Midbrain (tissue), 1 donor: Measurements from ENCODE around the gene TIGD7.

Experiments used
- DNase-seq: peaks from one replicate; lab custom pipeline; 2025; lab: John Stamatoyannopoulos, UW

The TIGD7 gene

DNA sequence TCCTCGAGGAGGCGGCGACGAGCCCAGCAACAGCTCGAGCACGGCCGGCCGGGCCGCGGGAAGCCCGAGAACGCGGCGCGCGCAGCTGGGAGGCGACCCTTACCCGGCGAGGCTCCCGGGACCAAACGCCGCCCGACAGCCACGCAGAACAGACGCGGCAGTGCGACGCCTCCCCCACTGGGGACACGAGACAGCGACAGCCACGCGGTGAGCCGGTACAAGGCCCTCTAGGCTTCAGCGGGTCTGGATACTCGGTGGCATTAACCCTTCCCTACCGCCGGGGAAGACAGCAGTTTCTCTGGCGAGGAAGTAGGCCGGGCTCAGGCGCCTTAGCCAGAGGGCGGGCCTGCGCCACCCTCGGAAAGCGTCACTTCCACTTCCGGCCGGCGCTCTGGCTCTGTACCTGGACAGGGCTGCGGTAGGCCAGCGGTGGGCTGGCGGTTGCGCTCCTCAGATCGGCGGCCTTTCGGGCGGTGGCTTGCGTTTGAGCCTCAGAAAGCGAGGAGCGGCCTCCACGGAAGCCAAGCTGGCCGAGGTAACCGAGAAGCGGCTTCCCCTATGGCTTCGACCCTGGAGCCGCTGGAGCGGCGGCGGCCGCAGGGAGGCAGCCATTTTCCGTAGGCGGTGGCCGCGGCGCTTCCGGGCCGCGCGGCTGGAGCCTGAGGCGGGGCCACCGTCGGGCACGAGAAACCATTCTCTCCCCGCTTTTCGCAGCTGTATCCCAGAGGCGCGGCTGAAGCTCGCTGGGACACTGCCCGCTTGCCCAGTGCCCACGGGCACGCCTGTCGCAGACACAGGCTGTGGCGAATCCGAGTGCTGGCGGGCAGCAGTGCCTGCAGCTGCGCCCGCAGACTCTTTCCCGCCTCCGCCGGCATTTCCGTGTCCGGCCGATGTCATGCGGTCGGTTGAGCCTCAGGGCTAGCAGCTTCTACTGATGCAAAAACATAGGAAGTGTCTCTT is at the start of gene TIGD7, which contains the start of gene ZNF75A:
TIGD7 (minus strand) TSS at position 322 of the 960 bp plus-strand sequence. CDS start 4,816 bp downstream, outside the sequence.
ZNF75A (plus strand) TSS at position 389 of the 960 bp plus-strand sequence. CDS start 2,932 bp downstream, outside the sequence.
- peak; percentile 96 for DNase-seq

- DNase-seq = no peak
Measured at GRCh38 chr16:3349175-3349574, 43.9 kb upstream of the TIGD7 start.

GRCh38 chr16:3348547-3349167 is 43.4 kb upstream of the TIGD7 start:
- no peak for DNase-seq

DNA sequence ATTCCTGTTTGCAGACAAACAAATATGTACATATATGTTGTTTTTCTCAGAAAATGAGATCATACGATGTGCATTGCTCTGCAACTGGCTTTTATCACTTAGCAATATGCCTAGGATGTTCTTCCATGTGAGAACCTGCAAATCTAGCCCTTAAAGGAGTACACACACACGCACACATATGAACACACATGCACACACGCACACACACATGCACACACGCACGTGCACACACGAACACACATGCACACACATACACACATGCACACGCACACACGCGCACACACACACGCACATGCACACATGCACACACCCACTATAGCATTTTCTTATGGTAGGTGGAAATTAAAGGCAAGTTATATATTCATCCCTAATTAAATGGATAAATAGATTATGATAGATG is 42.4 kb upstream of the TIGD7 start:
- no peak for DNase-seq

DNA sequence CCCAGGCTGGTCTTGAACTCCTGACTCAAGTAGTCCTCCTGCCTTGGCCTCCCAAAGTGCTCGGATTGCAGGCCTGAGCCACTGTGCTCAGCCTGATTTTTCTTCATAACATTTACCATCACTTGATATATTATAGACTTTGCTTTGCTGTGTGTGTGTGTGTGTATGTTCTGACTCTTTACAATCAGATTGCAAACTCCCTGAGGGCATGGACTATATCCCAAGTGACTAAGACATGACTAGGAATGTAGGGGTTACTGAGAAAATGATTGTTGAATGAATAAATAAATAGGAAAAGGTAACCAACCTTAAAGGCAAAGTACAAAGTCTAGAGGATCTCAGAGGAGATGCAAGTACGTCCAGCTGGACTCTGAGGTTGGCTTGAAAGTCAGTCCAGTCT is 40.8 kb upstream of the TIGD7 start:
- DNase-seq = no peak

DNA sequence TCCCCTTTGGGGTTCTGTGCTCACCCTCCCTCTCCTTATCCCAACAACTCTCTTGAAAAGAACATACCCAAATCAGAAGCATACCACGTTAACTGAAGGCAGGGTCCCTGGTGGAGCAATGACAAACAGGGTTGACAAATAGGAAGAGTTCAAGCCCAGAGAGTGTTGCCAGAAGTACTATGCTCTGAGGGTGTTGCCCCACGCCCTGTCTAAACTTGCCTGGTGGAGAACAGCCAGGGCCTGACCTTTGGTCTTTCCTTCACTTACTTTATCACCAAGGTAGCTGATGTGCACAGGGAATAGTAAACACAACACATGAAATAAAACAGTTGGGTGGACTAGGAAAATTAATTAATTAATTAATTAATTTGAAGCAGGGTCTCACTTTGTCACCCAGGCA is 23.4 kb upstream of the TIGD7 start:
- no peak for DNase-seq

- no peak for DNase-seq
Measured at GRCh38 chr16:3328104-3328503, 22.9 kb upstream of the TIGD7 start.

DNA sequence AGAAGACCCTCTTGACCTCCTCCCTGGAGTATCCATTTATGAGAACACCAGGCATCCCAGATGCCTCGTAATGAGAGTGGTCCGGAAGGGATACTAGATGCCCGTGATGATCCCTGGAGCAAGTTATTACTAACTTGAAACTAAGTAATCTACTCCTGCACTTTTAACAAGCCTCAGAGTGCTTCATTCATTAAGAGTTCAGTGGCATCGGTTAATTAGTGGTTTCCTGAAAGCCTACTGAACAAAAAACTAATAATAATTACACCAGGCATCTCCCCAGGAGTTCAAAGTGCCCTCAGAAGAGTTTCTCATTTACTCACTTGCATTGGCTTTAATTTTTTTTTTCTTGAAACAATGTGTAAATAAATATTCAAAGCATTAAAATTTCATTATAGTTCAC is 22.3 kb upstream of the TIGD7 start:
- no peak for DNase-seq

GRCh38 chr16:3321816-3322215 is 16.6 kb upstream of the TIGD7 start:
- no peak for DNase-seq

DNA sequence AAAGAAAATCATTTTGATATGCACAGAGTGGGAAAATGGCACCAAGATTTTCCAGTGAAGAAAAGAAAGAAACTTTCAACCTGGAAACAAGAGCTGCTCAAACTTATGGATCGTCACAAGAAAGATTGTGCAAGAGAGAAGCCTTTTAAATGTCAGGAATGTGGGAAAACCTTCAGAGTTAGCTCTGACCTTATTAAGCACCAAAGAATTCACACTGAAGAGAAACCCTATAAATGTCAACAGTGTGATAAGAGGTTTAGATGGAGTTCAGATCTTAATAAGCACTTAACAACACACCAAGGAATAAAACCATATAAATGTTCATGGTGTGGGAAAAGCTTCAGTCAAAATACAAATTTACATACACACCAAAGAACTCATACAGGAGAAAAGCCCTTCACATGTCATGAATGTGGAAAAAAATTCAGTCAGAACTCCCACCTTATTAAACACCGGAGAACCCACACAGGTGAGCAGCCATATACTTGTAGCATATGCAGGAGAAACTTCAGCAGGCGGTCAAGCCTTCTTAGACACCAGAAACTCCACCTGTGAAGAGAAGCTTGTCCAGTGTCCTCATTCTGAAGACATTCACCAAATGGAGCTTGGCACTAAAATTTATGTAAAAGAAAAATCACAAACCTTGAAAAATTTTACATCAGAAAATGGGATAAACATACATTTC is 12.2 kb upstream of the TIGD7 start:
- DNase-seq = no peak

GRCh38 chr16:3311496-3311895 is 6.3 kb upstream of the TIGD7 start:
- no peak for DNase-seq

DNA sequence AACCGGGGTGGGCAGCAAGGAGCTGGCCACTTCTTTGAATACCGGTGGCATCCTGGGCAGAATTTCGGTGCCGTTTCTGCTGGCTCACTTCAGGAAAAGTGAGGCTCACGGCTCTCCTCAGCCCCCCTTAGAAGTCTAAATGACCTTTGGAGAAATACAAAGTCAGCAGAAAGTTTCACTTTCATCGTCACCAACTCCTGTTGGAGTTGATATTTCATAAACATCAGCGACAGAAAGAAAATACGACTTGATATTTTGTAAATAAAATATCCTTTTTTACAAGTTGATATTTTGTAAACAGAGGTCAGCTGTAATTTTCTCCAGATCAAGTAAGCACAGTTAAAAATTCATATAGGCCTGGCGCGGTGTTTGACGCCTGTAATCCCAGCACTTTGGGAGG is 848 bp upstream of the TIGD7 start:
- DNase-seq = no peak

GRCh38 chr16:3304370-3304769 is 860 bp downstream of the TIGD7 start:
- no peak for DNase-seq

DNA sequence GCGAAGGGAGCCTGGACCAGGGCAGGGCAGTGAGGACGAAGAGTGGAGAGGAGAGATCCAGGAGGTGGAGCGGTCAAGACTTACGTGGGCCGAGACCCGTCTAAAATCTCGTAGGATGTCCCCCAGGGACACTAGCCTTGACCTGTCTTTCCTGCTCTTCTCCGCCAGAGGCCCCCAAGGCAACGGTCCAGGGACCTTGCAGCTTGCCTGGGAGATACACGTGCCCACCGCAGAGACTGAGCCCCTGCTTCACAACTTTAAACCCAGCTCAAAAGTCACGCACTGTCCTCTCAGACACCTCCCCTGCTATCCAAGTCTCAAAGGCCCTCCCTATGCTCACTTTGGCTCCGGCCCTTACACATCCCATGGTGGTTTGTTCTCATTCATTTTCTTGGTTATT is 9.4 kb downstream of the TIGD7 start:
- no peak for DNase-seq

DNA sequence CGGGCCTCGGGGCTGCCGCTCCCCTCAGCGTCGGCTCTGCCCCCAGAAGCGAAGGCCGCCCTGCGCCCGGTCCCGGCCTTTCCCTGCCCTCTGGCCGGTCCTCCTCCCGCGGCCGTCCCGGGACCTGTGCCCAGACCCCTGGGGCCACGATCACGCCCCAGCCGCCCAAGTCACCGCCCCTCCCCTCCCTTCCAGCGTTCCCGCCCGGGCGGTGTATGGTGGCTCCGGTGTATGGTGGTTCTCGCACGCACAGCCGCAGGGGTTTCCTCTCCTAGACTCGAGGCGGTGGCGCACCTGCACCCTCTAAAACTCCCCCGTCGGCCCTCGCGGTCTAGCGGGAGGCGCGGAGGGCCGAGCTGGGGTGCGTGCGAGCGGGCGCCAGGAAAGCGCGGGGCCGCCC is 10.0 kb downstream of the TIGD7 start:
- no peak for DNase-seq

GRCh38 chr16:3292604-3293003 is 12.6 kb downstream of the TIGD7 start:
- DNase-seq = no peak

GRCh38 chr16:3289998-3290673 is 15.1 kb downstream of the TIGD7 start:
- no peak for DNase-seq

DNA sequence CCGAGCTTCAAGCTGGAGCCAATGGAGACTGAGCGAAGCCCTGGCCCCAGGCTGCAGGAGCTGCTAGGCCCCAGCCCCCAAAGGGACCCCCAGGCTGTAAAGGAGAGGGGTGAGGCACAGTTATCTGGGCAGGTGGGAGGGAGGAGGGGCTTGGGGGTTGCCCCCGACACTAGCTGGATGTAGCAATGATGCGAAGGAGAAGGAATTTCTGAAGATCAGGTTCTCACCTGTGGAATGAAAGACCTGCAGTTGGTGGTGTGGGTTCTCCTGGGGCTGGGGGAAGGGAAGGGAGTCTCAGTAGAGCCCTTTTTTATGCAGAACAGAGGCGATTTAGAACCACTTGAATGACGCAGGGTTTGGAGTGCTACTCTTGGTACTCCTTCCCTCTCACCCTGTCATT is 20.1 kb downstream of the TIGD7 start:
- DNase-seq = no peak

GRCh38 chr16:3283543-3284447 is 21.4 kb downstream of the TIGD7 start:
- no peak for DNase-seq

GRCh38 chr16:3282730-3283542 is 22.3 kb downstream of the TIGD7 start, which contains the start of gene ZNF263:
Gene ZNF263 (plus strand): TSS chr16:3283491. CDS start chr16:3283819, 328 bp downstream.
- peak; percentile 99 for DNase-seq
